SK-N-MC (cell line): ENCODE results near the gene TTLL12.

Experiments
- EZH2 ChIP-seq: fragments of 200-600 bp; sonication (generic); IDR thresholded peaks from one replicate; pipeline ENCODE4 v1.6.1; 2017; ENCODE audit warnings: antibody characterized with exemption
- FOXP2 ChIP-seq: optimal IDR thresholded peaks from 2 replicates; pipeline ENCODE3; 2011; ENCODE audit warnings: mild to moderate bottlenecking, moderate library complexity; ENCODE audit not compliant: insufficient read depth; ENCODE audit errors: extremely low read length, control extremely low read depth
- POLR2AphosphoS5 ChIP-seq: IDR thresholded peaks from 2 replicates; pipeline ENCODE4 v1.6.1; 2012; ENCODE audit warnings: mild to moderate bottlenecking, low read depth, low read length, borderline replicate concordance

- no peak for TF ChIP-seq EZH2
- no peak for TF ChIP-seq POLR2AphosphoS5
- no peak for TF ChIP-seq FOXP2
Measured at GRCh38 chr22:43228863-43229262, 41.9 kb upstream of the TTLL12 start.
